Activated CD8-positive, alpha-beta T cell treated with anti-CD3 and anti-CD28 coated beads for 36 hours (primary cell): Measurements from ENCODE around the gene TMEM220. TPM values are rescaled to one million over a fixed set of nuclear protein-coding genes. Genes with fewer than 3 reads are reported as not detected.

ENCODE experiments used
- ATAC-seq: fragments of 200-7000 bp; cut with Tn5 transposase; one replicate; pipeline ENCODE4 v1.10.0; 2021; ENCODE audit warnings: mild to moderate bottlenecking, moderate library complexity
- CTCF ChIA-PET: fragments of 350-600 bp; sonication (Branson Sonifier 250); formaldehyde crosslinking; loops from one replicate; lab custom pipeline; 2021; ENCODE audit warnings: antibody characterized with exemption; lab: Charles Lee
- POLR2A ChIA-PET: fragments of 350-600 bp; sonication (Branson Sonifier 250); formaldehyde crosslinking; loops from one replicate; lab custom pipeline; 2021; ENCODE audit warnings: antibody characterized with exemption; lab: Charles Lee
- DNase-seq: peaks from one replicate; pipeline ENCODE4 v3.0.0-alpha.2; 2020
- H3K27ac Mint-ChIP-seq: one replicate; pipeline ENCODE4 v1.8.0; 2021; ENCODE audit warnings: mild to moderate bottlenecking, mixed read lengths
- H3K27me3 Mint-ChIP-seq: one replicate; pipeline ENCODE4 v1.8.0; 2021; ENCODE audit warnings: mixed read lengths
- H3K36me3 Mint-ChIP-seq: one replicate; pipeline ENCODE4 v1.8.0; 2021; ENCODE audit warnings: low read depth, mixed read lengths
- H3K4me1 Mint-ChIP-seq: one replicate; pipeline ENCODE4 v1.8.0; 2021; ENCODE audit warnings: low read depth, mixed read lengths
- H3K4me3 Mint-ChIP-seq: one replicate; pipeline ENCODE4 v1.8.0; 2021; ENCODE audit warnings: mild to moderate bottlenecking, moderate library complexity, mixed read lengths
- H3K9me3 Mint-ChIP-seq: one replicate; pipeline ENCODE4 v1.8.0; 2021; ENCODE audit warnings: mixed read lengths
- CTCF ChIP-seq: fragments of 200-600 bp; IDR thresholded peaks from one replicate; pipeline ENCODE4 v1.8.0; 2022; ENCODE audit warnings: antibody characterized with exemption, mild to moderate bottlenecking
- intact Hi-C: fragments of 100-400 bp; cut with micrococcal nuclease; formaldehyde crosslinking; loops from one replicate; pipeline ENCODE4 v1.10.0; 2022
- total RNA-seq, 2 experiments: library from RNA; stranded (reverse); gene quantifications; one replicate each; pipeline ENCODE4 v1.2.3, GENCODE V29; 2021

The TMEM220 gene
- total RNA-seq, 2 experiments from 2014 or later: 0.63 to 1.4 TPM

- intact Hi-C loops: loop anchor here (5.0 kb wide), 1 partner anchor 109 kb away; no protein-coding TSS in a partner anchor
- no peaks in the 10 kb centered on the region for H3K36me3 Mint-ChIP-seq
- DNase-seq (no peak), ATAC-seq (no peak)
- TF ChIP-seq CTCF: no peak
- H3K4me1 Mint-ChIP-seq: peaks cover 4% of the 10 kb centered on the region
- no peak overlapping the region for H3K27ac Mint-ChIP-seq
- no peaks in the 10 kb centered on the region for H3K9me3 Mint-ChIP-seq
- CTCF ChIA-PET: interaction anchor here (3.3 kb wide), 1 partner anchor 106 kb away, joined by 31 read pairs; no protein-coding TSS in a partner anchor
- no peaks in the 10 kb centered on the region for H3K27me3 Mint-ChIP-seq
- POLR2A ChIA-PET: no interaction called here
- H3K4me3 Mint-ChIP-seq: no peak overlapping the region
Measured at GRCh38 chr17:10738521-10739258, 8.9 kb upstream of the TMEM220 start.

GRCh38 chr17:10737736-10738135, 7.9 kb upstream of the TMEM220 start:
- ATAC-seq (no peak), DNase-seq (no peak)
- intact Hi-C loops: loop anchor here (5.0 kb wide), 1 partner anchor 110 kb away; no protein-coding TSS in a partner anchor
- Mint-ChIP-seq H3K36me3 (no peaks in the 10 kb centered on the region), H3K27ac (no peak overlapping the region), H3K9me3 (no peaks in the 10 kb centered on the region), H3K27me3 (no peaks in the 10 kb centered on the region), H3K4me1 (peaks cover 4% of the 10 kb centered on the region), H3K4me3 (no peak overlapping the region)
- TF ChIP-seq CTCF: no peak
- CTCF ChIA-PET: interaction anchor here (0.6 to 3.3 kb wide), 17 partner anchors 10 to 141 kb away, joined by 3 to 31 read pairs (median 5); no protein-coding TSS in a partner anchor
- POLR2A ChIA-PET: no interaction called here

GRCh38 chr17:10737168-10737622, 7.4 kb upstream of the TMEM220 start:
- intact Hi-C loops: loop anchor here (5.0 kb wide), 1 partner anchor 110 kb away; no protein-coding TSS in a partner anchor
- DNase-seq (peak; percentile 46), ATAC-seq (peak; percentile 51)
- Mint-ChIP-seq H3K36me3 (no peaks in the 10 kb centered on the region), H3K4me1 (peaks cover 4% of the 10 kb centered on the region), H3K27ac (no peak overlapping the region), H3K9me3 (no peaks in the 10 kb centered on the region), H3K27me3 (no peaks in the 10 kb centered on the region), H3K4me3 (no peak overlapping the region)
- ChIA-PET POLR2A (no interaction called here), CTCF (interaction anchor here (0.6 to 3.3 kb wide), 22 partner anchors 10 to 141 kb away, joined by 3 to 31 read pairs (median 5); partner anchors contain the start of gene PIRT)
- peak; percentile 46 for TF ChIP-seq CTCF

- DNase-seq (no peak), ATAC-seq (no peak)
- no peaks in the 10 kb centered on the region for H3K9me3 Mint-ChIP-seq
- no peak overlapping the region for H3K4me3 Mint-ChIP-seq
- TF ChIP-seq CTCF: no peak
- CTCF ChIA-PET: interaction anchor here (3.3 kb wide), 1 partner anchor 109 kb away, joined by 31 read pairs; no protein-coding TSS in a partner anchor
- H3K27ac Mint-ChIP-seq: no peak overlapping the region
- intact Hi-C loops: loop anchor here (5.0 kb wide), 1 partner anchor 111 kb away; no protein-coding TSS in a partner anchor
- H3K4me1 Mint-ChIP-seq: peaks cover 8% of the 10 kb centered on the region
- no peaks in the 10 kb centered on the region for H3K36me3 Mint-ChIP-seq
- POLR2A ChIA-PET: interaction anchor here (1.7 kb wide), 1 partner anchor 109 kb away, joined by 4 read pairs; no protein-coding TSS in a partner anchor
- no peaks in the 10 kb centered on the region for H3K27me3 Mint-ChIP-seq
Measured at GRCh38 chr17:10735821-10736220, 6.0 kb upstream of the TMEM220 start.
